PC-3 (cell line): ENCODE data around the gene ZBTB9. TPM values are rescaled to one million over a fixed set of nuclear protein-coding genes. Genes with fewer than 3 reads are reported as not detected.

Experiments
- ATAC-seq: fragments of 200-7000 bp; cut with Tn5 transposase; 2 replicates; pipeline ENCODE4 v1.9.1; 2020; ENCODE audit warnings: mild to moderate bottlenecking, moderate library complexity
- BruUV-seq: library from RNA; stranded (reverse); fragments of 400-500 nt; replicated peaks from 2 replicates; lab custom pipeline; 2021; lab: Mats Ljungman, UMichigan
- CTCF ChIA-PET: fragments of 300-600 bp; sonication (Branson Sonifier 250); formaldehyde crosslinking; loops from one replicate; lab custom pipeline; 2022; ENCODE audit warnings: antibody characterized with exemption; lab: Charles Lee
- POLR2A ChIA-PET: fragments of 300-600 bp; sonication (Branson Sonifier 250); formaldehyde crosslinking; loops from one replicate; lab custom pipeline; 2022; ENCODE audit warnings: antibody characterized with exemption; ENCODE audit not compliant: unreplicated experiment; lab: Charles Lee
- DNase-seq: peaks from one replicate; pipeline ENCODE4 v3.0.0-alpha.2; 2015
- H2AFZ ChIP-seq: fragments of 300-600 bp; sonication (generic); 2 replicates; pipeline ENCODE4 v1.6.0; 2016; ENCODE audit warnings: antibody characterized with exemption, low read length
- H3F3A ChIP-seq: fragments of 300-600 bp; sonication (generic); one replicate; pipeline ENCODE4 v1.6.0; 2017; ENCODE audit warnings: antibody characterized with exemption, low read length, control low read depth, mild to moderate bottlenecking; ENCODE audit not compliant: unreplicated experiment
- H3K27ac ChIP-seq: fragments of 300-600 bp; sonication (generic); 2 replicates; pipeline ENCODE4 v1.5.1; 2016; ENCODE audit warnings: mild to moderate bottlenecking, low read length
- H3K27me3 ChIP-seq: fragments of 300-600 bp; sonication (generic); 2 replicates; pipeline ENCODE4 v1.6.1; 2016; ENCODE audit warnings: low read length, mixed read lengths
- H3K36me3 ChIP-seq: fragments of 300-600 bp; sonication (generic); 2 replicates; pipeline ENCODE4 v1.6.1; 2016; ENCODE audit warnings: low read depth, mixed run types, low read length, mixed read lengths
- H3K4me1 ChIP-seq: fragments of 300-600 bp; sonication (generic); 2 replicates; pipeline ENCODE4 v1.5.1; 2016; ENCODE audit warnings: low read length; ENCODE audit not compliant: insufficient read depth
- H3K4me2 ChIP-seq: fragments of 300-600 bp; sonication (generic); 2 replicates; pipeline ENCODE4 v1.6.0; 2016; ENCODE audit warnings: low read length
- H3K4me3 ChIP-seq: fragments of 300-600 bp; sonication (generic); 2 replicates; pipeline ENCODE4 v1.5.1; 2016; ENCODE audit warnings: mild to moderate bottlenecking, low read length, mixed read lengths
- H3K79me2 ChIP-seq: fragments of 300-600 bp; sonication (generic); 2 replicates; pipeline ENCODE4 v1.6.1; 2017; ENCODE audit warnings: low read length, mixed read lengths
- H3K9ac ChIP-seq: fragments of 300-600 bp; sonication (generic); 2 replicates; pipeline ENCODE4 v1.6.0; 2016; ENCODE audit warnings: mild to moderate bottlenecking, low read length
- H3K9me2 ChIP-seq: fragments of 300-600 bp; sonication (generic); replicated peaks from 2 replicates; pipeline ENCODE4 v1.6.1; 2016; ENCODE audit warnings: mixed run types, low read length, mixed read lengths
- H3K9me3 ChIP-seq: fragments of 300-600 bp; sonication (generic); 2 replicates; pipeline ENCODE4 v1.6.1; 2016; ENCODE audit warnings: low read length, mixed read lengths
- H4K20me1 ChIP-seq: fragments of 300-600 bp; sonication (generic); 2 replicates; pipeline ENCODE4 v1.6.1; 2016; ENCODE audit warnings: low read length, mixed read lengths
- EZH2 ChIP-seq: fragments of 300-600 bp; sonication (generic); IDR thresholded peaks from one replicate; pipeline ENCODE4 v1.6.1; 2017; ENCODE audit warnings: antibody characterized with exemption, mild to moderate bottlenecking, low read length; ENCODE audit not compliant: unreplicated experiment
- EZH2phosphoT487 ChIP-seq: fragments of 300-600 bp; sonication (generic); IDR thresholded peaks from 2 replicates; pipeline ENCODE4 v1.6.1; 2018; ENCODE audit warnings: mild to moderate bottlenecking, antibody characterized with exemption, low read length, borderline replicate concordance
- intact Hi-C: fragments of 100-400 bp; cut with micrococcal nuclease; formaldehyde crosslinking; loops from 2 replicates; pipeline ENCODE4 v1.9.0; 2023
- total RNA-seq: library from RNA; depleted of rRNA; stranded (reverse); fragments of >200 nt; gene quantifications from 2 replicates; pipeline ENCODE4 v1.2.3, GENCODE V29; 2014
- TF ChIP-seq, protein P1 (sequence below): fragments of 300-600 bp; sonication (generic); conservative IDR thresholded peaks from 2 replicates; pipeline ENCODE4 v1.5.1; 2017; ENCODE audit warnings: antibody characterized with exemption, low read depth, mild to moderate bottlenecking, low read length

The ZBTB9 gene
- total RNA-seq, 1 experiment from 2014 or later: 9.1 TPM

DNA sequence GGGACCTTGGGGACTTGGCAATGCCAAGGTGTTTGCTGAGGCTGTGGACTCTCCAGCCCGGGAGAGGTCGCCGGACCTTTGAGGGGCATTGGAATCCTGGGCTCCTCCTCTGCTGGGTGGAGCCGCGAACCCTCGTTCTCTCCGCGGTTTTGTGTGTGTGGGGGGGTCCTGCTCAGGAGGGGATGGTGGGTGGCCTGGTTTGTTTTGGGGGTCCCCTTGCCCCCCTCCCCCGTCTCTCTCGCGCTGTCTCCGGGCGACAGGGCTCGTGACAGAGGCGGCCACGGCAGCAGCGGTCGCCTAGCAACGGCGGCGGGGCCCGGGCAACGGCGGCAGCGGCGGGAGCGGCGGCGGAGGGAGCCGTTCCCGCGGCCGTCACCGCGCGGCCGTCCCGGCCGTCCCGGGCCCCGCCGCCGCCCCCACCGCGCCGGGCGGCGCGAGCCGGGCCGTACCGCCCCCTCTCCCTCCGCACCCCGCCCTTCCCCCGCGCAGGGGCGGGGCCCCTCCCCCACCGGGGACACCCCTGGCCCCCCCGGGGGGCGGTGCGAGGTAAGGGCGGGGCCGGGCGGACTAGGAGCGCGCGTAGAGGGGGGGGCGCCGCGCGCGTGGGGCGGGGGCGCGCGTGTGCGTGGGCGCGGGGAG is 26.7 kb upstream of the ZBTB9 start:
- peaks cover 23% of the 10 kb centered on the region for H3K4me1 ChIP-seq
- ATAC-seq (peak; percentile 14), DNase-seq (peak; percentile 18)
- no peak overlapping the region; the same call in 1 of the 2 replicates for H3K9ac ChIP-seq
- H3K79me2 ChIP-seq: no peaks in the 10 kb centered on the region
- no TSS peak for BruUV-seq
- no peaks in the 10 kb centered on the region for H3K36me3 ChIP-seq
- H4K20me1 ChIP-seq: no peaks in the 10 kb centered on the region
- intact Hi-C loops: no loop called here
- no peak overlapping the region for H3K27ac ChIP-seq
- TF ChIP-seq EZH2 (no peak), EZH2phosphoT487 (no peak)
- TF ChIP-seq, protein P1, sequence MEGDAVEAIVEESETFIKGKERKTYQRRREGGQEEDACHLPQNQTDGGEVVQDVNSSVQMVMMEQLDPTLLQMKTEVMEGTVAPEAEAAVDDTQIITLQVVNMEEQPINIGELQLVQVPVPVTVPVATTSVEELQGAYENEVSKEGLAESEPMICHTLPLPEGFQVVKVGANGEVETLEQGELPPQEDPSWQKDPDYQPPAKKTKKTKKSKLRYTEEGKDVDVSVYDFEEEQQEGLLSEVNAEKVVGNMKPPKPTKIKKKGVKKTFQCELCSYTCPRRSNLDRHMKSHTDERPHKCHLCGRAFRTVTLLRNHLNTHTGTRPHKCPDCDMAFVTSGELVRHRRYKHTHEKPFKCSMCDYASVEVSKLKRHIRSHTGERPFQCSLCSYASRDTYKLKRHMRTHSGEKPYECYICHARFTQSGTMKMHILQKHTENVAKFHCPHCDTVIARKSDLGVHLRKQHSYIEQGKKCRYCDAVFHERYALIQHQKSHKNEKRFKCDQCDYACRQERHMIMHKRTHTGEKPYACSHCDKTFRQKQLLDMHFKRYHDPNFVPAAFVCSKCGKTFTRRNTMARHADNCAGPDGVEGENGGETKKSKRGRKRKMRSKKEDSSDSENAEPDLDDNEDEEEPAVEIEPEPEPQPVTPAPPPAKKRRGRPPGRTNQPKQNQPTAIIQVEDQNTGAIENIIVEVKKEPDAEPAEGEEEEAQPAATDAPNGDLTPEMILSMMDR: peak; percentile 22; the same call in 1 of the 2 replicates
- H3F3A ChIP-seq: no peaks in the 10 kb centered on the region
- H3K4me3 ChIP-seq: peak overlapping the region; percentile 75
- H3K9me3 ChIP-seq: no peaks in the 10 kb centered on the region
- H3K4me2 ChIP-seq: peak overlapping the region; percentile 94
- H3K27me3 ChIP-seq: no peaks in the 10 kb centered on the region
- H2AFZ ChIP-seq: peak overlapping the region; percentile 77
- CTCF ChIA-PET: no interaction called here
- POLR2A ChIA-PET: no interaction called here
- no peaks in the 10 kb centered on the region for H3K9me2 ChIP-seq

DNA sequence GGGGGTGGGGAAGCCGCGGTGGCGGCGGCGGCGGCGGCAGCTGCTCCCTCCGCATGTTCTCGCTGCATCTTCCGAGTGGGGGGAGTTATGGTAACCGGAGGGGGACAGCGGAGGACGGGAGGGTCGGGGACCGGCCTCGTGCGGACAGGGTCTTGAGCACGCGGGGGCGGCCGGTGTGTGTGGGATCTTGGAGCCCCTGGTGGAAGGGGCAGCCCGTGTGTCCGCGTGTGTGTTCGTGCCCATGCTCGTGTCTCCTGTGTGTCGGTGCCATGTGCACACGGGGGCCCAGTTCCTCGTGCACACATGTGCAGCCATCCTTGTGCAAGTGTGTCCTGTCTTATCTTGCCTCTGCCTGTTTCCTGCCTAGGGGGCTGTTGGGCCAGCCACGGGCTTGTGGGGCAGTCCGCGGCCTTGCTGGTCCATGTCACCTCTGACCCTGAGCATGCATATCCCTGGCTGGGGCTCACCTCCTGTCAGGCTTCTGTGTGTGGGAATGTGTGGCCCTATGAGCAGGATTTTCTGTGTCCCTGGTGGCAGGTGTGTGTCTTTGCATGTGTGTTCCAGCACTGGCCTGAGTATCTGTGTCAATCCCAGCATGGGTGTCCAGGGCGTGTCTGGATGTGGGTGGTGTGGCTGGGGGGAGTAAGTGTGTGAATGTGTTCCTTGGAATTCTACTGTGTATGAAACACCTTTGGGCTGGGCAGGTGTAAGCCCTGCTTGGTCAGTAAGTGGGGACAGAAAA is 26.0 kb upstream of the ZBTB9 start:
- ChIA-PET CTCF (no interaction called here), POLR2A (no interaction called here)
- Histone ChIP-seq H2AFZ (peak overlapping the region; percentile 85), H3K9ac (peak overlapping the region; percentile 45; the same call in 1 of the 2 replicates), H3K4me3 (peak overlapping the region; percentile 67), H3F3A (no peaks in the 10 kb centered on the region), H4K20me1 (no peaks in the 10 kb centered on the region), H3K9me2 (no peaks in the 10 kb centered on the region), H3K4me1 (peaks cover 23% of the 10 kb centered on the region), H3K36me3 (no peaks in the 10 kb centered on the region), H3K27ac (no peak overlapping the region), H3K27me3 (no peaks in the 10 kb centered on the region), H3K9me3 (no peaks in the 10 kb centered on the region), H3K79me2 (no peaks in the 10 kb centered on the region), H3K4me2 (peak overlapping the region; percentile 86)
- intact Hi-C loops: no loop called here
- peak; percentile 30 for ATAC-seq
- TF ChIP-seq EZH2 (no peak), EZH2phosphoT487 (no peak)
- TF ChIP-seq, protein P1: peak; percentile 58
- DNase-seq: peak; percentile 61
- no TSS peak for BruUV-seq
